ENCODE data around the gene DCUN1D5. TPM values are rescaled to one million over a fixed set of nuclear protein-coding genes. Genes with fewer than 3 reads are reported as not detected.

DCUN1D5 gene
- total RNA-seq, 2 donors from 2014 or later, result 13.9 to 14.0 TPM

DNA sequence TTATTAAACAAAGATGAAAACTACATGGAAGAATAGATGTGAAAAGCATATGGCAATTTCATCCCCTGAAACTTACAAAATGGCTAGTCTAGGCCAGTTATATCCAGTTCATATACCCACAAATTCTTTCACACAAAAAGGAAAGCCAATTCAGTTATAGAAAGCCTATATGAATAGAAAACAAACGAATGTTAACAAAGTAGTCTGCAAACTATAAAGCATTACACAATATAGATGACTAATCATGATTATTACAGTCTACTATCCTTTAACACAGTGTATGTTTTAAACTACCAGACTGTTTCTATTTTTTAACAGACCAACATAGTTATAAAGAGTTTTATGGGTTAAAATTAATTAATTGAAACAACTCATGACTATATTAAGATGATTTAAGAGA is 12.1 kb downstream of the DCUN1D5 start:
- H3K9me3 ChIP-seq (ENCODE audit: control insufficient read depth, low read length, poor library complexity, severe bottlenecking), result no peaks in the 10 kb centered on the region
- ATAC-seq (no peak), DNase-seq (no peak)
- Mint-ChIP-seq H3K27ac (no peak overlapping the region), H3K4me1 (no peaks in the 10 kb centered on the region), H3K36me3 (ENCODE audit: low read depth) (peaks cover 7% of the 10 kb centered on the region), H3K4me3 (no peak overlapping the region), H3K27me3 (no peaks in the 10 kb centered on the region)

DNA sequence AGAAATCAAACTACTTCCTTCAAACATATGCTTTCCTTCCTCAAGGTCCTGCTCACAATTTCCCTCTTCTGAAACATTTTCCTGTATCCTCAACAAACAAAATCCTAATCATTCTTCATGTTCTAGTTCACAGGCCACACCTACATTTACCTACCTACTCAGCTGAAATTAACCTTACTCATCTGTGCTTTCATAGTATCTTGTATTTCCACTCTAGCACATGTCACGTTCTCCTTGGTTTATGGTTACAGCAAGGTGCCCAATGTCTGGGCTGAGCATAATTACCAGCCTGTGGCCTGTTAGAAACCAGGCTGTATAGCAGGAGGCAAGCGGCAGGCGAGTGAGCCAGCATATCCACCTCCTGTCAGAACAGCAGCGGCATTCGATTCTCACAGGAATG is 13.2 kb downstream of the DCUN1D5 start:
- no peaks in the 10 kb centered on the region for H3K9me3 ChIP-seq (ENCODE audit: control insufficient read depth, low read length, poor library complexity, severe bottlenecking)

DNA sequence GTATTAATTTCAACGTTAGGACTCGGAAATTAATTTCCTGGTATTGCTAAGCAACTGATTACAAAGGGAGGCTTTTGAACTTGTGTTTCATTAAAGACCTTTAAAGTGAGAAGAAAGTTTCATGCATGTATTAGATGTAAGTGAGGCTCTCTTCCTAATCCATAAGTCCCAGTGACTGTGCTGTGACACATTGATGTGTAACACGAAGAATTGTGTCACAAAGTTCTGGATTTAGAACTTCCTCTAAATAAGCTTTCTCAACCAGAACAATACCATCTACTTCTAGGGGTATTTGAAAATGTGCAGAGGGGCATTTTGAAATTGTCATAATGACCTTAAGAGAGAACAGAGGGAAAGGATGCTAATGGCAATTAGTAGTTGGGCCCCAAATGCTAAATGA is 14.4 kb downstream of the DCUN1D5 start:
- H3K4me1 Mint-ChIP-seq, result peaks cover 3% of the 10 kb centered on the region
- no peak overlapping the region for H3K4me3 Mint-ChIP-seq
- H3K9me3 ChIP-seq (ENCODE audit: control insufficient read depth, low read length, poor library complexity, severe bottlenecking), result no peaks in the 10 kb centered on the region
- peaks cover 7% of the 10 kb centered on the region for H3K36me3 Mint-ChIP-seq (ENCODE audit: low read depth)
- H3K27ac Mint-ChIP-seq, result peak overlapping the region; percentile 53
- ATAC-seq (no peak), DNase-seq (no peak)
- H3K27me3 Mint-ChIP-seq, result no peaks in the 10 kb centered on the region

More for the DNA sequence above, 13.2 kb downstream of the DCUN1D5 start:
- Mint-ChIP-seq H3K27ac (peak overlapping the region; percentile 53), H3K4me3 (no peak overlapping the region), H3K36me3 (ENCODE audit: low read depth) (peaks cover 7% of the 10 kb centered on the region), H3K27me3 (no peaks in the 10 kb centered on the region), H3K4me1 (peaks cover 3% of the 10 kb centered on the region)
- DNase-seq, result no peak
- no peak for ATAC-seq

DNA sequence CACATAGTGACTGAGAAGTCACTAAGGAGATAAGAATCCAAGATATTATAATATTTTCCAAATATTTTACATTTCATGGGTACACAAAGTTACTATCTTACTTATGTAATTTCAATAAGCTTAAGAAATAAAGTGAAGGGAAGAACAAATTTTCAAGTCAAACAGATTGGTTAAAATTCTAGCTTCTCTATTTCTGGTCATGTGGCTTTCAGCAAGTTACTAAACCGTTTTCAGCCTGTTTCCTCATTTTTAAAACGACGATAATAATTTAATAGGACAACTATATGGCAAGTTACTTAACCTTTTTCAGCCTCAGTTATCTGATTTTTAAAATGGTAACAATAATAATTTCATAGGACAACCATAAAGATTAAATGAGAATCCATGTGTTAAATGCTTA is 15.6 kb downstream of the DCUN1D5 start:
- Mint-ChIP-seq H3K4me1 (peaks cover 5% of the 10 kb centered on the region), H3K27me3 (no peaks in the 10 kb centered on the region), H3K4me3 (no peak overlapping the region), H3K27ac (no peak overlapping the region), H3K36me3 (ENCODE audit: low read depth) (peaks cover 7% of the 10 kb centered on the region)
- ATAC-seq, result no peak
- no peak for DNase-seq
- no peaks in the 10 kb centered on the region for H3K9me3 ChIP-seq (ENCODE audit: control insufficient read depth, low read length, poor library complexity, severe bottlenecking)

DNA sequence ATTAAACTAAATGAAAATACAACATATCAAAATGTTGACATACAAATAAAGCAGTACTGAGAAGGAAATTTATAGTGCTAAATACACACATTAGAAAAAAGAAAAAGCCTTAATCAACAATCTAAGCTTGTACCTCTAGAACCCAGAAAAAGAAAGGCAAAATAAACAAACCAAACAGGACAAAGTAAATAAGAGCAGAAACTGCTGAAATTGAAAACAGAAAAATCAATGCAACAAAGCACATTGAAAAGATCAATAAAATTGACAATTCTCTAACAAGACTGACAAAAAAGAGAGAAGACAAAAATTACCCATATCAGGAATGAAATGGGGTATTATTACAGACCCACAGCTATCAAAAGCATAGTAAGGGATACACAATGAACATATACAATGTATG is 21.0 kb downstream of the DCUN1D5 start:
- Mint-ChIP-seq H3K36me3 (ENCODE audit: low read depth) (peaks cover 4% of the 10 kb centered on the region), H3K4me3 (no peak overlapping the region), H3K4me1 (peaks cover 29% of the 10 kb centered on the region)

DNA sequence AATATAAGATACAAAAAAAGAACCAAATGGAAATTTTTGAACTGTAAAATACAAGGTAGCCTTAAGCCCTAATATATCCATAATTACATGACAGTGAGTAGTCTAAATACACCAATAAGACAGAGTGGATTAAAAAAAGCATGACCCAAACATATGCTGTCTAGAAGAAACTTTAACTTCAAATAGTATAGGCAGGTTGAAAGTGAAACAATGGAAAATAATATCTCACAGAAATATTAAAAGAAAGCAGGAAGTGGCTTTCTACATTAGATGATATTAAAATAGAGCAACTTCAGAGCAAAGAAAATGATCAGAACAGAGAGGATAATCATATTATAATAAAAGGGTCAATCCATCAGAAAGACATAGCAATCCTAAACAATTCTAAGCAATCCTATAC is 21.8 kb downstream of the DCUN1D5 start:
- Mint-ChIP-seq H3K4me3 (peak overlapping the region; percentile 45), H3K27ac (peak overlapping the region; percentile 86), H3K27me3 (no peaks in the 10 kb centered on the region), H3K36me3 (ENCODE audit: low read depth) (peaks cover 4% of the 10 kb centered on the region), H3K4me1 (peaks cover 31% of the 10 kb centered on the region)
- ATAC-seq (peak; percentile 54), DNase-seq (no peak)
- H3K9me3 ChIP-seq (ENCODE audit: control insufficient read depth, low read length, poor library complexity, severe bottlenecking), result no peaks in the 10 kb centered on the region

More for the DNA sequence above, 21.0 kb downstream of the DCUN1D5 start:
- ATAC-seq (no peak), DNase-seq (no peak)
- peak overlapping the region; percentile 86 for H3K27ac Mint-ChIP-seq
- no peaks in the 10 kb centered on the region for H3K27me3 Mint-ChIP-seq
- no peaks in the 10 kb centered on the region for H3K9me3 ChIP-seq (ENCODE audit: control insufficient read depth, low read length, poor library complexity, severe bottlenecking)

DNA sequence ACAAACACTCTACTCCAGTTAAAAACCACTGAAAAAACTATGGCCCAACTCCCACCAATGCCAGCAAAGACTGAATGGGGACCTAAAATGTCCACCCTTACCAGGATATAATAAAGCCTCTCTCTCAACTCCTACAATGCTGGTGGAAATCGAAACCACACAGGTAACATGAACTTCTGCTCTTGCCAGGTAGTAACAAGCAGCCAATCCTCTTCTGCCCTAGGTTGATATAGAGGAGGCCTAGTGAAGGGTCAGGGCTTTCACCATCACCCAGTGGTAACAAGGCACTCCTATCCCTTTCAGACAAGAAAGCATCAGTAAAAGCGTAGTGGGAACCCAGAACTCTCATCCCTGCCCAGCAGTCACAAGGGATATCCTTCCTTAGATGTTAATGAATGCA is 22.6 kb downstream of the DCUN1D5 start:
- no peak for DNase-seq
- peak overlapping the region; percentile 86 for H3K27ac Mint-ChIP-seq
- peaks cover 4% of the 10 kb centered on the region for H3K36me3 Mint-ChIP-seq (ENCODE audit: low read depth)
- H3K4me3 Mint-ChIP-seq, result no peak overlapping the region
- H3K27me3 Mint-ChIP-seq, result no peaks in the 10 kb centered on the region
- peaks cover 31% of the 10 kb centered on the region for H3K4me1 Mint-ChIP-seq
- no peak for ATAC-seq
- H3K9me3 ChIP-seq (ENCODE audit: control insufficient read depth, low read length, poor library complexity, severe bottlenecking), result no peaks in the 10 kb centered on the region

DNA sequence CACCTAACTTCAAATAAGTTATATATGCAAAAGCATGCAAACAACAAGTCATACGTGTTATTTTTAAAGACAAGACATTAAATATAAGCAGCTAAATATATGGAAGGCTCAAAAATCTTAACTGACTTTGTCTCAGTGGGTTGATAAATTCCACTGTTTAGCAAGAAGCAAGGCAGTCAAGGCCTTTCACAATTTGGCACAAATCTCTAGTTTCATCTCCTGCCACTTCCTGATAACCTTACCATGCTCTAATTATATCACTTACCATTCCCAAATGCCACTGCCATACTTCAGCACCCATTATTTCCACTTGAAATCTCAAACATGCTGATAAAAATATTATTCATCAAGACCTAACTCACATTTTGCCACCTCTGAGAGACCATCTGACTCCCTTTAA is 24.8 kb downstream of the DCUN1D5 start:
- Mint-ChIP-seq H3K4me1 (peaks cover 28% of the 10 kb centered on the region), H3K27me3 (no peaks in the 10 kb centered on the region), H3K36me3 (ENCODE audit: low read depth) (peaks cover 7% of the 10 kb centered on the region), H3K27ac (peak overlapping the region; percentile 45), H3K4me3 (no peak overlapping the region)
- H3K9me3 ChIP-seq (ENCODE audit: control insufficient read depth, low read length, poor library complexity, severe bottlenecking), result no peaks in the 10 kb centered on the region
- DNase-seq (no peak), ATAC-seq (no peak)

DNA sequence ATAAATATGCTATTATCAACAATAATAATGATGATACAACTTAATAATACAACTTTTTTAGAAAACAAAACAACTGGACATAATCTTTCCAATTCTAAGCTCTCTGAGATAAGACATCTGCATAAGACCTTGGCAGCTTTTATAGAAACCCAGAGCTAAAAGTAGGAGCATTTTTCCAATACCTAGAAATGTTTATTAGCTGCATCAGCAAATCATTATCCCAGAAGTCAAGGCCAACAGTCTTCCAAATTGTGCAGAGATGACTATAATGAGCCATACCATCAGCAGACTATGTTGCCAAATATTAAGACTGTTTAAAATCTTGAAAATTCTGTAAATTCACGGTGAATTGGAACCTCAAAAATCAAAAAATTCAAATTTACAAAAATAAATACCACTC is 30.3 kb downstream of the DCUN1D5 start:
- no peak for ATAC-seq
- H3K9me3 ChIP-seq (ENCODE audit: control insufficient read depth, low read length, poor library complexity, severe bottlenecking), result no peaks in the 10 kb centered on the region
- Mint-ChIP-seq H3K4me3 (no peak overlapping the region), H3K27ac (no peak overlapping the region), H3K4me1 (peaks cover 2% of the 10 kb centered on the region), H3K36me3 (ENCODE audit: low read depth) (peaks cover 3% of the 10 kb centered on the region), H3K27me3 (no peaks in the 10 kb centered on the region)
- no peak for DNase-seq

DNA sequence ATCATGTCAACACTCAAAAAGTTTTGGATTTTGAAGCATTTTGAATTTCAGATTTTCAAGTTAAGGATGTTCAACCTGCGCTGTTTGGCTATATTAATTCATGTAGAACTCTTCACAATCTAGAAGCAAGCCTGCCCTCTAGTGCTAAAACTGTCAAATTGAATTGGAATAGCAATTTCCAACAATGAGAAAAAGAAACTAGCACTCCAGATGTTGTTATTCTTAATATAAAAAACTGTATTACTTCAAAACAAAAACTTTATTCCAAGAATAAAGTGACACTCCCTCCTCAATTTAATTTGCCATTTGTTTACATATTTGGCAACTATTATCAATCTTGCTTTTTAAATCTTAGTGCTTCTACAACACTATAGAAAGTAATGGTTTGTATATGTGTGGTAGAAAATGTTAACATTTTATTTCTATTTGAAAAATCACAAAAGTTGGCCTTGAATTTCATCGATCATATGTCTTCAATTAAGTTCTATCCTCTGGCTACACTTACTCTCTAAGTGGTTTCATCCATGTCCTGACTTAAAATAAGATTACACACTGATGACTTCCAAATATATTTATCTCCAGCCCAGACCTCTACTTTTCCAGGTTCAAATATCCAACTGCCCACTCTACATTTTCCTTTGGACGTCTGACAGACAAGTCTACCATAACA is 36.6 kb downstream of the DCUN1D5 start:
- no peaks in the 10 kb centered on the region for H3K27me3 Mint-ChIP-seq
- no peaks in the 10 kb centered on the region for H3K36me3 Mint-ChIP-seq (ENCODE audit: low read depth)
- H3K4me1 Mint-ChIP-seq, result no peaks in the 10 kb centered on the region
- no peak overlapping the region for H3K4me3 Mint-ChIP-seq
- H3K27ac Mint-ChIP-seq, result no peak overlapping the region
- DNase-seq, result no peak
- no peaks in the 10 kb centered on the region for H3K9me3 ChIP-seq (ENCODE audit: control insufficient read depth, low read length, poor library complexity, severe bottlenecking)
- ATAC-seq, result peak; percentile 67

DNA sequence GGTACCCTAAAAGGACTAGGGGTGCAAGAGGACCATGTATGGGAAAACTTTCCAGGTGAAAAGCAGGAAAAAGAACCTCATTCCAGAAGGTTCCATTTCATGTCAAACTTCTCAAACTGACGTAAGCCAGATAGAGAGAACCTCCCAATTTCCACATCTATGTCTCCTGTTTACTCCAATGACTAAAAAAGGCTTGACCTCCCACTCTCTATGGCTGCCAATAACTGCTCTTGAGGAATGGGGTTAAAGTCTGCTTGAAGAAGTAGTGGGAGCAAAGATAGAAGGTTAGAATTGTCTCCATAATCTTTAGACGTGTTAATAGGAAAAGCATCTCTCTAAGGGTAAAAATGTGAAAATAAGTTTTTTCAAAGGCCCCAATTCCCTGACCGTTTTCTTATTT is 38.0 kb downstream of the DCUN1D5 start:
- Mint-ChIP-seq H3K36me3 (ENCODE audit: low read depth) (no peaks in the 10 kb centered on the region), H3K27me3 (no peaks in the 10 kb centered on the region), H3K4me3 (no peak overlapping the region), H3K27ac (no peak overlapping the region), H3K4me1 (no peaks in the 10 kb centered on the region)
- no peak for DNase-seq
- no peak for ATAC-seq
- no peaks in the 10 kb centered on the region for H3K9me3 ChIP-seq (ENCODE audit: control insufficient read depth, low read length, poor library complexity, severe bottlenecking)

DNA sequence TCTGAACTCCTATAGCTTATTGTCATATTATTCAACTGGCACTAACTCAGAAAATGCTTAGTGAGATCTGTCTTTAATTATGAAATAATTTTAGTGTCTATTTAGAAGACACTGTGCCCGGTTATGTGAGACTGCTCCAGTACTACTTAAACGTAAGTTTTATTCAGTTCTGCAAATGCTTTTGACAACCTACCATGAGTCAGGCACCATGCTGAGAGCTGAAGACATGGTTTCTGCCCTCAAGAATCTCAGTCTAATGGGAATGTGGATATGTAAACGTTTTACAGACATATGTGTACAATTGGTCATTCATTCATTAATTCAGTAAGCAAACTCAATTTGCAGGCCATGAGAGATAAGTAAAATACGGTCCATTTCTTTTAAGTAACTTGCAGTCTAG is 40.0 kb downstream of the DCUN1D5 start:
- H3K27me3 Mint-ChIP-seq, result peaks cover 11% of the 10 kb centered on the region
- DNase-seq (no peak), ATAC-seq (no peak)
- no peak overlapping the region for H3K4me3 Mint-ChIP-seq
- H3K4me1 Mint-ChIP-seq, result peaks cover 5% of the 10 kb centered on the region
- H3K9me3 ChIP-seq (ENCODE audit: control insufficient read depth, low read length, poor library complexity, severe bottlenecking), result no peaks in the 10 kb centered on the region
- no peak overlapping the region for H3K27ac Mint-ChIP-seq
- H3K36me3 Mint-ChIP-seq (ENCODE audit: low read depth), result peaks cover 2% of the 10 kb centered on the region

DNA sequence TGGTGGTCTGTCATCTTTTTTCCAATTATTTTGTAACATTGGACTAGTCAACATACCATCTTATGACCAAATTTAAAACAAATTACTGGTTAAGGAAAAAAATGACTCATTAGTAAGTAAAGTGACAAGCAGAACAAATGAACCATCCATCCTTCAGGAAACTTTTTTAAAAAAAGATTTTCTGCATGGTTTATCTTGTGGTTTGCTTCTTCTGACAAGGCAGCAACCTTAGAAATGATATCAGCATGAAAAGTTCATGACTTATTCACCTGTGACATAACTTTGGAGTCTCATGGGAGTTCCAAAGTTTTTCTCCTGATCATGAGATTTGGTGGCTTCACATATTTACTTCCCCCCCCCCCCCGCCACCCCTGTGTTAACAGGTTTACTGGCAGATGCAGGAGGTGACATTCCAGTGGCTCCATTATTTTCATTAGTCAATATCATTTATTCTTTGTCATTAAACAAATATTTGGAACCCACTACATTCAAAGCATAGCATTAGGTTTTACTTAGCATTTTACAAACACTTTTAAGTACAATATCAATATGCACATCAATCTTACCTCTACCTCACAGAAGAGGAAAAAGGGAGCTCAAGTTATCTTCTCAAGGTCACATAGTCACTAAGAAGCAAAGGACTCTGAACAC is 40.7 kb downstream of the DCUN1D5 start:
- Mint-ChIP-seq H3K4me3 (no peak overlapping the region), H3K27me3 (peaks cover 15% of the 10 kb centered on the region), H3K4me1 (peaks cover 5% of the 10 kb centered on the region), H3K27ac (no peak overlapping the region), H3K36me3 (ENCODE audit: low read depth) (peaks cover 2% of the 10 kb centered on the region)
- ATAC-seq (no peak), DNase-seq (no peak)
- H3K9me3 ChIP-seq (ENCODE audit: control insufficient read depth, low read length, poor library complexity, severe bottlenecking), result no peaks in the 10 kb centered on the region

DNA sequence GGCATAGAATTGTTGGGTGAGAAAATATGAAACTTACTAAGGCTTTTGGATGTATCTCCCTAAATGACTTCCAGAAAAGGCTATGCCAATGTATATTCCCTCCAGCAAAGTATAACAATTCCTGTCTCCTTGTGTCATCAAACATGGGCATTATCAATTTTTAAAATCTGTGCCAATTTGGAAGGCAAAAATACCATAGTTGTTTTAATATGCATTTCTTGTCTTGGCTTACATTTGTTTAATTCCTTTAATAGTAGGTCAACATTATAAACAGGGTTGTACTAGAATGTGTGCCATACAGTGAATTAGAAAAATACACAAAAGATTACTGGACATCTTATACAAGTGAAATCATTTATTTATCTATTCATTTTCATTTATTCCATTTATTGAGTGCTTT is 41.6 kb downstream of the DCUN1D5 start:
- no peak for DNase-seq
- no peaks in the 10 kb centered on the region for H3K9me3 ChIP-seq (ENCODE audit: control insufficient read depth, low read length, poor library complexity, severe bottlenecking)
- Mint-ChIP-seq H3K36me3 (ENCODE audit: low read depth) (peaks cover 2% of the 10 kb centered on the region), H3K4me3 (no peak overlapping the region), H3K27me3 (peaks cover 17% of the 10 kb centered on the region), H3K27ac (no peak overlapping the region), H3K4me1 (peaks cover 5% of the 10 kb centered on the region)
- no peak for ATAC-seq
